ENCODE measurements around the gene SNX13.

SNX13 gene

DNA sequence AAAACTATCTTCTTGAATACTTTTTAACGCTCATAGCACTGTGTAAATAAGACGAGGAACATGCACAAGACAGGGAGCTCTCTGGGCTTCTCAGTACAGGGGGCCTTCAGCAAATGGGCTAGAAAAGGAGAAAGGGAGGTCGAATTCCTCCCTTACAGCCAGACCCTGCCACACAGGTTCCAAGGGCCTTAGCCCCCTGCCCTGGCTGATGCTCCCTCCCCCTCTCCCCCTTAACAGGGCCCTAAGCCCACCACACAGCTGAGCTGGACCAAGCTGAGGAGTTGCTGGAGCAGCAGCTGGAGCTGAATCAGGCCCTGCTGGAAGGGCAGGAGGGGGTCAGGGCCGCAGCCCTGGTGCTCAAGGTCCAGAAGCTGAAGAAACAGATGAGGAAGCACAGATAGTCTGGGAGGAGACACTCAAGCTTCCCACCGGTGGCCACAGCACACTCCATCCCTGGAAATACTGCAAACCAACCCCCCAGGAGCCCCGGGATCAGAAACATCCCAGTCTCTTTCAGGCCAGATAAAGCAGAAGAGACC lies 153.9 kb downstream of the SNX13 start:
- in situ Hi-C loops (cut with HindIII; ENCODE audit: low sequenced_read_pairs), result no loop called here

GRCh38 chr7:17782216-17782549 lies 158.1 kb downstream of the SNX13 start:
- in situ Hi-C loops (cut with HindIII; ENCODE audit: low sequenced_read_pairs), result no loop called here

- in situ Hi-C loops (cut with HindIII; ENCODE audit: low sequenced_read_pairs), result no loop called here
Measured at GRCh38 chr7:17781491-17782215, 158.6 kb downstream of the SNX13 start.

DNA sequence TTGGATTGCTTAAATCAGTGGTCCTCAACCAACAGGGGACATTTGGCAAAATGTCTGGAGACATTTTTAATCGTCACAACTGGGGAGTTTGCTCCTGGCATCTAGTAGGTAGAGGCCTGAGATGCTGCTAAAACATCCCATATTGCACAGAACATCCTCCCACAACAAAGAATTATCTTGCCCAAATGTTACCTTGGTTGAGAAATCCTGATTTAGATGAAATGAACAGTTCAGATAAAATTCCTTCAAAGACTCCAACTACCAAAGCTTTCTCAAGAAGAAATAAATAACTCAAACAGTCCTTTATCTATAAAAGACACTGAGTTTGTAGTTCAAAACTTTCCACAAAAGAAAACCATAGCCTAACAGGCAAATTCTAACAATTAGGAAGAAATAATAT lies 160.9 kb downstream of the SNX13 start:
- in situ Hi-C loops (cut with HindIII; ENCODE audit: low sequenced_read_pairs), result no loop called here

DNA sequence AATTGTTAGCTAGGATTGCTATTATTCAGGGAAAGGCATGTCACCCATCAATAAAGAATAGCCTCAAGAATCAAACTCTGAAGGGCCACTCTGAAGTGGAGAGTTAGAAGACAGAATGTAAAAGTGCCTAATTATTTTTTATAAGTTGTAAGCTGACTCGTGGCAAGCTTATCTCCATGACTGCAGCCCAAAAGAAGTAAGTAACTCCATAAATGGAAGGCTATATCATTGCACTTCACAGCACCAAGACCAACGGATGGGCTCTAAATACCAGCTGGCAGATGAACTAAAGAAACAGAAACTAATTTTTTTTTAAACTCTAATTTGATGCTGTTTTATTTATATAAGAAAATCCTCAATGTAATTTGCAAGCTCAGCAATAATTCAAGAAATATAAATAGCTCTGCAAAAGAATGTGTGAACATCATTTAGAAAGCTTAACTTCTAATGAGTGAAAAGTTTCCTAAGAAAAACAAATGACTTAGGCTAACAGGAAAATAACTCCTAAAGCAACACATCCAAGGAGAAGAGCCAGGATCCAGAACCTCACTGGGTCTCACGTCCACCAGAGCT lies 165.5 kb downstream of the SNX13 start:
- in situ Hi-C loops (cut with HindIII; ENCODE audit: low sequenced_read_pairs), result loop anchor here (5.0 kb wide), 1 partner anchor 93 kb away; no protein-coding TSS in a partner anchor

DNA sequence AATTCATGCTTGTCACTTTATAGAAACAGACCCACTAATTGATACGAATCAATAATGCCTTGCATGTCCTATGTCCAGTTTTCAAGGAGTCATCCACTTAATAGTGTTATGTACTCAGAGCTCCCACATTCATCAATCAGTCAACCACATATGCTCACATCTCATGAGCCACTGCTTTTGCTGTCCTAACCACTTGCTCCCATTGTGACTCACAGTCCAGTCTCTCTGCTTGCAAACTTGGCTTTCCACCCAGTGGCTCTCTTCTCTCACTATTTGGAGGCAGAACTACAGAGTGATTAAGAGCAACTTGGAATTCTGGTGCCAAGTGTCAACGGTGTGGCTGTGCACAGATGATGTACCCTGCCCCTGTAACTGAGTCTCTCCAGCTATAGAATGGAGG lies 166.0 kb downstream of the SNX13 start:
- in situ Hi-C loops (cut with HindIII; ENCODE audit: low sequenced_read_pairs), result loop anchor here (5.0 kb wide), 1 partner anchor 92 kb away; no protein-coding TSS in a partner anchor

DNA sequence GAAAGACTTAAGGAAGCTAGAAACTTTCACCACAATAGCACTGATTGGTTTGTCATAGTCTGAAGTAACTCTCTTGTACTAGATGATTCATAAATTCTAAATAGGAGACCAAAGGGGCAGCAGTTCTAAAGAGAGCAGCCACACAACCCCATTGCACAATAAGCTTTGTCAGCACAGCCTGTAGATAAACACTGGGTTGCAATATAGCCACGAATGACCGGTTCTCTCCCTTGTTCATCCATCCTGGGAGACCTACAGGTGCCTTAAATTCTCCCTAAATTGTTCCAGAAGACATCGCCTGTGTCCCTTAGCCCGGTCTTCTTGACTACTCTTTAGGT lies 167.0 kb downstream of the SNX13 start:
- in situ Hi-C loops (cut with HindIII; ENCODE audit: low sequenced_read_pairs), result loop anchor here (5.0 kb wide), 1 partner anchor 91 kb away; no protein-coding TSS in a partner anchor

GRCh38 chr7:17772581-17773288 lies 167.6 kb downstream of the SNX13 start:
- in situ Hi-C loops (cut with HindIII; ENCODE audit: low sequenced_read_pairs), result loop anchor here (5.0 kb wide), 1 partner anchor 90 kb away; no protein-coding TSS in a partner anchor

DNA sequence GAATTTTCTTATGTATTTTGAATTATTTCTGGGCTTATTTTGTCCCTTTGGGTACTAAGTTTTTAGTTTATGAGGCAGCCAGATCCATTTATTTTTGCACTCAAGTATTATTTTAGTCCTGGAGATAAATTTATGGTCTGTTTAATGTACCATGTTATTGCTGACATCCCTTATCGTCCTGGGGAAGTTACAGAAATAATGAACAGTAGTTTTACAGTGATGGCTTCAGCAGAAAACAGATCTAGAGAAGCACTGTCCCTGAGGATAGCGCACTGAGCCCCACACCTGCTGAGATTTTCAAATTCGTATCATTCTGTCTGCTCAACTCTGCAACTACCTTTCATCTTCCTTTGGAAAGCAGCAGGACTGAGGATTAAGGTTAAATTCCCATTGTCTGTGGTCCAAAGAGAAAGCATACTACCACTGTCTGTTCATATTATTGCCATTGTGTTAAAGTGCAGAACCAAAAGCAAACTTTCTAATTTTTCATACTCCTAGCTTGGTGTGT lies 168.3 kb downstream of the SNX13 start:
- in situ Hi-C loops (cut with HindIII; ENCODE audit: low sequenced_read_pairs), result loop anchor here (5.0 kb wide), 1 partner anchor 90 kb away; no protein-coding TSS in a partner anchor

DNA sequence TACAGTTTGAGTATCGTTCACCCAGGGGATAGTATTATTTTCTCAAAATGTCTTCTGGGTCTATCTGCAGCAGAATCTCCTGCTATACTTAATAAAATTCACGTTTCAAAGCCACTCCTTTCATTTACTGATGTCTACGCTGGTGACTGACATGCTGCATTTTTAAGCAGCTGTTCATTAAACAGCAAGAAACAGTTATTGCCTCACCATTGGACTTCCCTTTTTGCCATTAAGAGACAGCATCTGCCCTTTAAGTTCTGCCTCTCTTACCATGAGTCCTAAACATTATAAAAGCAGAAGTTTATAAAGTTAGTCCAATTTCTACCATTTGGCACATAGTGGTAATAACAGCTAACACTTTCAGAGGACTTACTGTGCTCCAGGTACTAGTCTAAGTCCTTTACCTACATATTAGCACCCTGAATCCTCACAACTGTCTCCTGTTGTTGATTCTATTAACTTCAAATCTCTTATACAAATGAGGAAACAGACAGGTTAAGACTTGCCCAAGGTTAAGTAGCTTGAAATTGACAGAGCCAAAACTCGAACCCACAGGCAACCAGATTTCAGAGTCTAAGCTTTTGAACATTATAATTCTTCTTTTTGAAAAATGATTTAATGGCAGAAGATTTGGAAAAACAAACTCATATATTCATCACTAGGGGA lies 169.5 kb downstream of the SNX13 start:
- in situ Hi-C loops (cut with HindIII; ENCODE audit: low sequenced_read_pairs), result loop anchor here (5.0 kb wide), 1 partner anchor 89 kb away; no protein-coding TSS in a partner anchor

- in situ Hi-C loops (cut with HindIII; ENCODE audit: low sequenced_read_pairs), result loop anchor here (5.0 kb wide), 1 partner anchor 88 kb away; no protein-coding TSS in a partner anchor
Measured at GRCh38 chr7:17769918-17770317, 170.4 kb downstream of the SNX13 start.

DNA sequence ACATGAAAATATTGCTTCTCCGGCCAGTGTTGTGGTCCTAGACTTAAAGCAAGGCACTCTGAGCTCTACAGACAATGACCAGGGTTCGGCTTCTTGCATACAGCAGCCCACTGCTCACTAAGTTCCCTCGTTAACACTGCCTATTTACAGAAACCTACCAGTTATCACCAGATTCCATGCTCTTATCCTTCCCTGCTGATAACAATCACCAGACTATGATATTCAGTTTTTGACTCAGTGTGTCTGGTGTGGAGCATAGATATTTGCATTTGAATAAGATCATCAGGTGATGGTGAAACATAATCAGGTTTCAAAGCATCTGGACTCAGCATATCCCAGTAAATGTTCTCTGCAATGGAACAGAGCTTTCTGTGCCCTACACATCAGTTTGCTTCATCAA lies 182.3 kb downstream of the SNX13 start:
- in situ Hi-C loops (cut with HindIII; ENCODE audit: low sequenced_read_pairs), result no loop called here

GRCh38 chr7:17746020-17746530 lies 194.2 kb downstream of the SNX13 start:
- in situ Hi-C loops (cut with HindIII; ENCODE audit: low sequenced_read_pairs), result no loop called here

DNA sequence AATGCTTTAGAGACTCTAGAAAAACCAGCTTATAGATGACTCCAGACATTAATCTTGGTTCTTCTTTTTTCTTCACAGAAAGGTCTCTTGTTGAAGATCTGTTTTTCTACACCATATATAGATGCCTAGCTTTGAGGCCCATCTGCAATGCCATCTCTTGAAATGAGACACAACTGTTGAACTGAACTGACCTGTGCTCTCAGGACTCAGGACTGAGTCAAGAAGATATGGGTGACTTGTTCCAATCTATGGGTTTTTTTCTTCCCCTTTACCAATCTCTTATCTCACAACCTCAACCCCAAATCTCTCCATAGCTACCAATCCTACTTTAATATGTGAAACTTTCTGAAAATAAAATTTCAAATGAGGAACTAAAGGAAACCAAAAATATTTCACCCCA lies 194.7 kb downstream of the SNX13 start:
- in situ Hi-C loops (cut with HindIII; ENCODE audit: low sequenced_read_pairs), result no loop called here

GRCh38 chr7:17743316-17743715 lies 197.0 kb downstream of the SNX13 start:
- in situ Hi-C loops (cut with HindIII; ENCODE audit: low sequenced_read_pairs), result no loop called here

DNA sequence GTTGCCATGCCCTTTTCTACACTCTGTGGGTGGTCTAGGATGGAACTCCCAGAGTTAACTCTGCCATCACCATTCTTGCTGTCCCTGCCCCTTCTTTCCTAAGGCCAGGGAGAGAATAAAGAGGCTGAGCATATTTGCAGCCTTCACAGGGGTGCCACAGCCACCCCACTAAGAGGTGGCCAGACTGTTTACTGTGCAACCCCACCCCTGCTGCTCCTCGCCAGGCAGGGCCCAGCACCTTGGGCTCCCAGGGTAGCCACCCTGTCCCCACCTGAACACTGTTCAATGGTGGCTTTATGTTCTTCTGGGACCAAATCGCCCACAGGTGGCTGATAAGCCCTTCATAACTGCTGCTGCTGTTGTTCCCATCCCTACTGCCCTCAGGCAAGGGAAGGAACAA lies 198.9 kb downstream of the SNX13 start:
- in situ Hi-C loops (cut with HindIII; ENCODE audit: low sequenced_read_pairs), result no loop called here

Data from endothelial cell of hepatic sinusoid (primary cell).